ENCODE results near the gene C11orf16. TPM values are rescaled to one million over a fixed set of nuclear protein-coding genes. Genes with fewer than 3 reads are reported as not detected.

Gene C11orf16
- total and polyA plus RNA-seq, 9 of the 15 experiments (the other 6 are each of a cell fraction or from before 2014, with no cell fraction given) = not detected

DNA sequence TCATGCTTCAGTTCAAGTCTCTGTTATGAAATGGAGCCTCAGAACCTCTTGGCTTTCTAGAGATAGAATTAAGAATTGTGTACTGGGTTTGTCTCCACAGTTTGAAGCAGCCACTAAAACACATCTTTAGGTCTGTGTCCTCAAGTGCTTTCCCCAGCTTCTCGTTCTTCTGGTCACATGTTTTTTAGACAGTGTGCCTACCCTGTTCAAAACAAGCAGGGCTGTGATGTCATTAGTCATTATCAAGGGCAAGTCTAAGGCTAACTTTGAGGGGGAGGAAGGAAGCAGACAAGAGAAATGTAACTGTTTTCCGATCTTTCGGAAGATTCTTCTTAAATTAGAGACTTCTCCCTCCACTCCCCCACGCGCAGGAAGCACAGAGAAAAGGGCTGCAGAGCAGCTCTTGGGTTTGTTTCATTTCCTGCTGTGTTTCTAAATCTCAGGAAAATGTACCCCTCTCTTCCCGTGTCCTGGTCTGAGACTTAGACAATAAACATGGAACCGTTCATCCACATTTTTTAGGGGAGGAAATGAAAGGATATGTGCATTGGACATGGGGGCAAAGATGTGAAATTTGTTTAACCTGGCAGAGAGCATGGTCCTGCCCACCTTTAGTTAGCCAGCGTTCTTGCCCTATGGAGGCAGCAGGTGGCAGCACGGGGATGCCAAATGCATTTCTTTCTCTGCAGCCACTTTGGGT lies 18.6 kb downstream of the C11orf16 start (continued):
- no peak for TF ChIP-seq ZNF518B (CRISPR knock-in tag; IDR thresholded peaks at IDR 0.05)
- TF ChIP-seq SFPQ (IDR thresholded peaks at IDR 0.05; ENCODE audit: low read depth, low read length) = no peak
- TF ChIP-seq ZNF124 (CRISPR knock-in tag; IDR thresholded peaks at IDR 0.05) = no peak
- TF ChIP-seq, protein P1, sequence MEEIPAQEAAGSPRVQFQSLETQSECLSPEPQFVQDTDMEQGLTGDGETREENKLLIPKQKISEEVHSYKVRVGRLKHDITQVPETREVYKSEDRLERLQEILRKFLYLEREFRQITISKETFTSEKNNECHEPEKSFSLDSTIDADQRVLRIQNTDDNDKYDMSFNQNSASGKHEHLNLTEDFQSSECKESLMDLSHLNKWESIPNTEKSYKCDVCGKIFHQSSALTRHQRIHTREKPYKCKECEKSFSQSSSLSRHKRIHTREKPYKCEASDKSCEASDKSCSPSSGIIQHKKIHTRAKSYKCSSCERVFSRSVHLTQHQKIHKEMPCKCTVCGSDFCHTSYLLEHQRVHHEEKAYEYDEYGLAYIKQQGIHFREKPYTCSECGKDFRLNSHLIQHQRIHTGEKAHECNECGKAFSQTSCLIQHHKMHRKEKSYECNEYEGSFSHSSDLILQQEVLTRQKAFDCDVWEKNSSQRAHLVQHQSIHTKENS (CRISPR knock-in tag; IDR thresholded peaks at IDR 0.05) = no peak
- no peak for TF ChIP-seq BCOR (IDR thresholded peaks at IDR 0.05)
- TF ChIP-seq, protein P2, sequence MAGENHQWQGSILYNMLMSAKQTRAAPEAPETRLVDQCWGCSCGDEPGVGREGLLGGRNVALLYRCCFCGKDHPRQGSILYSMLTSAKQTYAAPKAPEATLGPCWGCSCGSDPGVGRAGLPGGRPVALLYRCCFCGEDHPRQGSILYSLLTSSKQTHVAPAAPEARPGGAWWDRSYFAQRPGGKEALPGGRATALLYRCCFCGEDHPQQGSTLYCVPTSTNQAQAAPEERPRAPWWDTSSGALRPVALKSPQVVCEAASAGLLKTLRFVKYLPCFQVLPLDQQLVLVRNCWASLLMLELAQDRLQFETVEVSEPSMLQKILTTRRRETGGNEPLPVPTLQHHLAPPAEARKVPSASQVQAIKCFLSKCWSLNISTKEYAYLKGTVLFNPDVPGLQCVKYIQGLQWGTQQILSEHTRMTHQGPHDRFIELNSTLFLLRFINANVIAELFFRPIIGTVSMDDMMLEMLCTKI (IDR thresholded peaks at IDR 0.05; ENCODE audit: partially characterized antibody) = no peak
- no peak for TF ChIP-seq YBX1 (IDR thresholded peaks at IDR 0.05)
- TF ChIP-seq, protein P3, sequence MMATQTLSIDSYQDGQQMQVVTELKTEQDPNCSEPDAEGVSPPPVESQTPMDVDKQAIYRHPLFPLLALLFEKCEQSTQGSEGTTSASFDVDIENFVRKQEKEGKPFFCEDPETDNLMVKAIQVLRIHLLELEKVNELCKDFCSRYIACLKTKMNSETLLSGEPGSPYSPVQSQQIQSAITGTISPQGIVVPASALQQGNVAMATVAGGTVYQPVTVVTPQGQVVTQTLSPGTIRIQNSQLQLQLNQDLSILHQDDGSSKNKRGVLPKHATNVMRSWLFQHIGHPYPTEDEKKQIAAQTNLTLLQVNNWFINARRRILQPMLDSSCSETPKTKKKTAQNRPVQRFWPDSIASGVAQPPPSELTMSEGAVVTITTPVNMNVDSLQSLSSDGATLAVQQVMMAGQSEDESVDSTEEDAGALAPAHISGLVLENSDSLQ (IDR thresholded peaks at IDR 0.05) = no peak
- TF ChIP-seq GATAD2B (IDR thresholded peaks at IDR 0.05; ENCODE audit: borderline replicate concordance) = no peak
- TF ChIP-seq, protein P4, sequence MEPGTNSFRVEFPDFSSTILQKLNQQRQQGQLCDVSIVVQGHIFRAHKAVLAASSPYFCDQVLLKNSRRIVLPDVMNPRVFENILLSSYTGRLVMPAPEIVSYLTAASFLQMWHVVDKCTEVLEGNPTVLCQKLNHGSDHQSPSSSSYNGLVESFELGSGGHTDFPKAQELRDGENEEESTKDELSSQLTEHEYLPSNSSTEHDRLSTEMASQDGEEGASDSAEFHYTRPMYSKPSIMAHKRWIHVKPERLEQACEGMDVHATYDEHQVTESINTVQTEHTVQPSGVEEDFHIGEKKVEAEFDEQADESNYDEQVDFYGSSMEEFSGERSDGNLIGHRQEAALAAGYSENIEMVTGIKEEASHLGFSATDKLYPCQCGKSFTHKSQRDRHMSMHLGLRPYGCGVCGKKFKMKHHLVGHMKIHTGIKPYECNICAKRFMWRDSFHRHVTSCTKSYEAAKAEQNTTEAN (CRISPR knock-in tag; IDR thresholded peaks at IDR 0.05) = no peak
- no peak for TF ChIP-seq ZBTB8A (IDR thresholded peaks at IDR 0.05; ENCODE audit: partially characterized antibody)
- TF ChIP-seq ZNF707 (CRISPR knock-in tag; conservative IDR thresholded peaks at IDR 0.05) = no peak
- no peak for TF ChIP-seq CCNT2 (IDR thresholded peaks at IDR 0.05; ENCODE audit: borderline replicate concordance, extremely low read depth, insufficient read length, low read depth, low read length)
- TF ChIP-seq SMAD1 (IDR thresholded peaks at IDR 0.05; ENCODE audit: low read depth, low read length, partially characterized antibody) = no peak
- no peak for TF ChIP-seq HDGF (IDR thresholded peaks at IDR 0.05)
- no peak for TF ChIP-seq CBX8 (IDR thresholded peaks at IDR 0.05; ENCODE audit: borderline replicate concordance, extremely low read depth, low read depth, low read length, poor library complexity, severe bottlenecking)
- no peak for TF ChIP-seq TSC22D4 (tag; IDR thresholded peaks at IDR 0.05)

Data from K562 (cell line).